Measurements from ENCODE around the gene RSPH6A.

GRCh38 chr19:45764475-45764874 lies 50.6 kb downstream of the RSPH6A start:
- TF ChIP-seq ASH2L (IDR thresholded peaks at IDR 0.05; ENCODE audit: borderline replicate concordance, low read depth) (no peak), MLLT1 (IDR thresholded peaks at IDR 0.05) (no peak), PKNOX1 (IDR thresholded peaks at IDR 0.05) (no peak), POLR2AphosphoS2 (IDR thresholded peaks at IDR 0.05; ENCODE audit: low read depth, low read length) (no peak), ZNF274 (IDR thresholded peaks at IDR 0.05; ENCODE audit: insufficient read depth, insufficient read length) (no peak), CTCF (IDR thresholded peaks at IDR 0.05 in 2 of 3, conservative IDR thresholded peaks at IDR 0.05 in 1 of 3; ENCODE audit: control insufficient read depth in 2 of 3, extremely low read depth in 1 of 3, insufficient read depth in 1 of 3, low read depth in 3 of 3, low read length in 3 of 3) (no peak)
